HepG2 (cell line): ENCODE measurements around the gene AARSD1. TPM values are rescaled to one million over a fixed set of nuclear protein-coding genes. Genes with fewer than 3 reads are reported as not detected.

ENCODE experiments used
- ATAC-seq: fragments of 200-7000 bp; cut with Tn5 transposase; 3 replicates; pipeline ENCODE4 v1.9.1; 2020; ENCODE audit warnings: mild to moderate bottlenecking, moderate library complexity
- BruUV-seq: library from RNA; stranded (reverse); fragments of 400-500 nt; replicated peaks from 2 replicates; lab custom pipeline; 2021; lab: Mats Ljungman, UMichigan
- CTCF ChIA-PET: fragments of 300-600 bp; formaldehyde crosslinking; extraction: SDS; loops from one replicate; lab custom pipeline; 2021; ENCODE audit warnings: low total read pairs, inconsistent platforms, low intra/inter-chr PET ratio; lab: Yijun Ruan, JAX
- POLR2A ChIA-PET: fragments of 350-600 bp; sonication (Branson Sonifier 250); formaldehyde crosslinking; loops from one replicate; lab custom pipeline; 2020; ENCODE audit warnings: antibody characterized with exemption, inconsistent platforms; lab: Yijun Ruan, JAX
- DNase-seq: peaks from one replicate; pipeline ENCODE4 v3.0.0-alpha.2; 2015; ENCODE audit warnings: low spot score
- FAIRE-seq: peaks from 3 replicates; lab custom pipeline; 2011; peaks lifted over from hg19 to GRCh38; lab: Jason Lieb, UNC
- H2AFZ ChIP-seq: one replicate; pipeline ENCODE4 v1.6.1; 2011; ENCODE audit warnings: low read length, inconsistent platforms
- H3K27ac ChIP-seq: fragments of 300-600 bp; 3 replicates; pipeline ENCODE4 v1.8.0; 2011; ENCODE audit warnings: mixed run types, mild to moderate bottlenecking, mixed read lengths, low read length, inconsistent platforms; ENCODE audit not compliant: insufficient read depth; ENCODE audit errors: extremely low read length
- H3K27me3 ChIP-seq, 2 experiments: fragments of 200-600 bp in 1 of 2; 2 replicates in 1 of 2; 3 replicates in 1 of 2; pipeline versions ENCODE4 v1.6.0 to v1.8.0; 2011; ENCODE audit warnings: low read length in 2 of 2, mild to moderate bottlenecking in 2 of 2, moderate library complexity in 2 of 2, inconsistent platforms in 1 of 2; ENCODE audit not compliant: insufficient read depth in 2 of 2, control insufficient read depth in 1 of 2
- H3K36me3 ChIP-seq, 2 experiments: fragments of 200-600 bp in 1 of 2; replicated peaks in 1 of 2; 2 replicates in 1 of 2; 3 replicates in 1 of 2; pipeline versions ENCODE4 v1.5.1 to v1.8.0; 2011; ENCODE audit warnings: low read length in 2 of 2, inconsistent platforms in 1 of 2; ENCODE audit not compliant: insufficient read depth in 2 of 2, control insufficient read depth in 1 of 2
- H3K4me1 ChIP-seq: 2 replicates; pipeline ENCODE4 v1.5.1; 2012; ENCODE audit warnings: low read length, inconsistent platforms; ENCODE audit not compliant: insufficient read depth
- H3K4me2 ChIP-seq: 2 replicates; pipeline ENCODE4 v1.6.0; 2011; ENCODE audit warnings: low read depth, low read length, inconsistent platforms
- H3K4me3 ChIP-seq, 3 experiments: fragments of 200-600 bp in 1 of 3; sonication (generic), shearing (Covaris generic) in 1 of 3; replicated peaks in 1 of 3; 2 replicates each; pipeline ENCODE4 v1.5.1; 2011 to 2016; ENCODE audit warnings: low read length in 3 of 3, inconsistent platforms in 2 of 3, low read depth in 2 of 3, mild to moderate bottlenecking in 2 of 3, control low read depth in 1 of 3, mixed read lengths in 1 of 3; ENCODE audit not compliant: insufficient read depth in 1 of 3
- H3K79me2 ChIP-seq: one replicate; pipeline ENCODE4 v1.6.1; 2011; ENCODE audit warnings: low read length, inconsistent platforms; ENCODE audit not compliant: insufficient read depth
- H3K9ac ChIP-seq: 2 replicates; pipeline ENCODE4 v1.6.0; 2011; ENCODE audit warnings: mild to moderate bottlenecking, low read depth, low read length, inconsistent platforms; ENCODE audit not compliant: insufficient read depth
- H3K9me3 ChIP-seq: 2 replicates; pipeline ENCODE4 v1.5.1; 2012; ENCODE audit warnings: mild to moderate bottlenecking, low read length
- H4K20me1 ChIP-seq: 2 replicates; pipeline ENCODE4 v1.6.0; 2011; ENCODE audit warnings: inconsistent platforms, mild to moderate bottlenecking, low read length, moderate library complexity; ENCODE audit not compliant: insufficient read depth
- ARID3A ChIP-seq: IDR thresholded peaks from 2 replicates; pipeline ENCODE4 v1.6.1; 2012; ENCODE audit warnings: low read depth, low read length, improper control_type of control experiment
- BCL6 ChIP-seq: IDR thresholded peaks from 2 replicates; pipeline ENCODE4 v1.6.1; 2016; ENCODE audit warnings: missing genetic modification reagents, missing compliant biosample characterization
- CC2D1A ChIP-seq: sonication (generic); formaldehyde crosslinking; IDR thresholded peaks from 2 replicates; pipeline ENCODE4 v1.8.1; 2023; ENCODE audit warnings: mild to moderate bottlenecking, missing genetic modification reagents
- GPN1 ChIP-seq: sonication (generic); formaldehyde crosslinking; IDR thresholded peaks from 2 replicates; pipeline ENCODE4 v1.5.1; 2020; ENCODE audit warnings: missing genetic modification reagents, borderline replicate concordance
- HHEX ChIP-seq: IDR thresholded peaks from 2 replicates; pipeline ENCODE4 v1.6.1; 2016; ENCODE audit warnings: control low read depth
- HNF1A ChIP-seq, 2 experiments: sonication (generic) in 1 of 2; formaldehyde crosslinking in 1 of 2; IDR thresholded peaks; 2 replicates each; pipeline versions ENCODE4 v1.4.0 to v1.6.1; 2016 to 2020; ENCODE audit warnings: borderline replicate concordance in 1 of 2, low read depth in 1 of 2, mild to moderate bottlenecking in 1 of 2, missing genetic modification reagents in 1 of 2
- KLF11 ChIP-seq: IDR thresholded peaks from 2 replicates; pipeline ENCODE4 v1.6.1; 2016; ENCODE audit warnings: missing compliant biosample characterization
- LCORL ChIP-seq, 2 experiments: fragments of 450-650 bp in 1 of 2; sonication (generic) in 1 of 2; formaldehyde crosslinking in 1 of 2; IDR thresholded peaks; 2 replicates each; pipeline versions ENCODE4 v1.5.0 to v1.6.1; 2017 to 2020; ENCODE audit warnings: antibody characterized with exemption in 1 of 2, missing genetic modification reagents in 1 of 2
- MIXL1 ChIP-seq: IDR thresholded peaks from 2 replicates; pipeline ENCODE4 v1.6.1; 2016
- PCBP2 ChIP-seq: fragments of 200-400 bp; formaldehyde crosslinking; optimal IDR thresholded peaks from 2 replicates; pipeline ENCODE3; 2018; ENCODE audit warnings: low read length, low read depth; ENCODE audit not compliant: poor library complexity, severe bottlenecking
- THAP11 ChIP-seq: IDR thresholded peaks from 2 replicates; pipeline ENCODE4 v1.6.1; 2016; ENCODE audit warnings: missing biosample characterization, missing genetic modification reagents
- ZNF274 ChIP-seq: sonication (generic); formaldehyde crosslinking; IDR thresholded peaks from 2 replicates; pipeline ENCODE4 v1.5.1; 2020; ENCODE audit warnings: mild to moderate bottlenecking, missing genetic modification reagents
- ZNF619 ChIP-seq: sonication (generic); formaldehyde crosslinking; IDR thresholded peaks from 2 replicates; pipeline ENCODE4 v1.4.0; 2020; ENCODE audit warnings: mild to moderate bottlenecking, missing genetic modification reagents
- WGBS: methylation state at CpG from one replicate; pipeline ENCODE4 v1.1.6; 2017; ENCODE audit warnings: low lambda C conversion rate; 5-methylcytosine and 5-hydroxymethylcytosine counted together
- in situ Hi-C: cut with HindIII; loops from 2 replicates; pipeline ENCODE4 v1.10.0; 2017; ENCODE audit warnings: low pct_unique_long_range_greater_than_20kb; ENCODE audit not compliant: extremely low pct_ligation_motif_present
- intact Hi-C: fragments of 100-400 bp; cut with micrococcal nuclease; formaldehyde crosslinking; loops from one replicate; pipeline ENCODE4 v1.10.0; 2022; ENCODE audit not compliant: unreplicated experiment
- polyA plus RNA-seq, 8 experiments: library from polyadenylated mRNA; depleted of rRNA in 3 of 8; stranded (reverse) in 7 of 8; unstranded in 1 of 8; fragments of >200 nt; fragmentation: Illumina TruSeq in 4 of 8; extraction: Trizol in 4 of 8; gene quantifications; 2 replicates each; pipeline versions ENCODE4 v1.2.1 to v1.2.3, GENCODE V29; 2011 to 2016; ENCODE audit warnings: low read depth in 4 of 8, missing spikeins in 1 of 8, mixed read lengths in 1 of 8; ENCODE audit not compliant: insufficient read depth in 1 of 8
- total RNA-seq, 5 experiments: library from RNA; depleted of rRNA; stranded (reverse); fragments of >200 nt; fragmentation: Illumina TruSeq; extraction: Trizol; gene quantifications; 2 replicates each; pipeline ENCODE4 v1.2.3, GENCODE V29; 2016; ENCODE audit warnings: low read depth in 1 of 5

AARSD1 gene
- total and polyA plus RNA-seq, 2 of the 13 experiments (the other 11 are each of a cell fraction or from before 2014, with no cell fraction given): 24.7 to 29.3 TPM

- in situ Hi-C loops (no loop called here), intact Hi-C loops (no loop called here)
- Histone ChIP-seq H3K4me2 (peak overlapping the region; percentile 85), H3K9ac (peak overlapping the region; percentile 25; the same call in 1 of the 2 replicates), H3K4me3 (peak overlapping the region in 2 of 3 experiments; percentile 41 to 58; a peak in 3 of 6 replicates), H2AFZ (no peak overlapping the region), H3K36me3 (no peaks in the 10 kb centered on the region), H3K27ac (peak overlapping the region; percentile 57), H3K79me2 (no peaks in the 10 kb centered on the region), H3K9me3 (no peaks in the 10 kb centered on the region), H3K4me1 (peaks cover 68% of the 10 kb centered on the region), H4K20me1 (no peaks in the 10 kb centered on the region), H3K27me3 (no peaks in the 10 kb centered on the region)
- 0% methylated on average over 3 of the region's 3 CpGs for WGBS
- no TSS peak for BruUV-seq
- DNase-seq: peak; percentile 55
- ChIA-PET POLR2A (interaction anchor here (0.9 to 3.9 kb wide), 13 partner anchors 10 to 95 kb away, joined by 3 to 32 read pairs (median 8); partner anchors contain the start of genes BECN1, G6PC1, PSME3 and RPL27), CTCF (no interaction called here)
- peak; percentile 32 for FAIRE-seq
- ATAC-seq: peak; percentile 31
- peak; percentile 68 for TF ChIP-seq BCL6 (CRISPR knock-in tag)
- TF ChIP-seq ARID3A: 0 out of 2 replicates have a peak, but pooled peaks have one; percentile 23
- peak; percentile 70; the same call in 1 of the 2 replicates for TF ChIP-seq MIXL1 (CRISPR knock-in tag)
- TF ChIP-seq HHEX (CRISPR knock-in tag): 0 out of 2 replicates have a peak, but pooled peaks have one; percentile 28
- no peak for TF ChIP-seq ZNF619
- peak; percentile 46; the same call in 1 of the 2 replicates for TF ChIP-seq HNF1A (IDR thresholded peaks at IDR 0.05; ENCODE audit: low read depth)
- no peak for TF ChIP-seq HNF1A (CRISPR knock-in tag; IDR thresholded peaks at IDR 0.05; ENCODE audit: borderline replicate concordance)
- no peak for TF ChIP-seq ZNF274 (CRISPR knock-in tag)
- peak; percentile 43; the same call in 1 of the 2 replicates for TF ChIP-seq LCORL (IDR thresholded peaks at IDR 0.05)
- TF ChIP-seq LCORL (CRISPR knock-in tag; IDR thresholded peaks at IDR 0.05): peak; percentile 95
- no peak for TF ChIP-seq GPN1 (CRISPR knock-in tag)
- TF ChIP-seq PCBP2: no peak
- TF ChIP-seq CC2D1A: 0 out of 2 replicates have a peak, but pooled peaks have one; percentile 11
- TF ChIP-seq THAP11 (CRISPR knock-in tag): peak; percentile 57
- 0 out of 2 replicates have a peak, but pooled peaks have one; percentile 42 for TF ChIP-seq KLF11 (CRISPR knock-in tag)
Observed at GRCh38 chr17:42918902-42919521, 45.2 kb downstream of the AARSD1 start.
